H1 (cell line): ENCODE measurements around the gene TMEM131L. TPM values are rescaled to one million over a fixed set of nuclear protein-coding genes. Genes with fewer than 3 reads are reported as not detected.

Experiments
- EZH2 ChIP-seq: fragments of 200-600 bp; sonication (generic); IDR thresholded peaks from 2 replicates; pipeline ENCODE4 v1.7.1; 2012; ENCODE audit warnings: low read depth, mild to moderate bottlenecking, moderate library complexity, low read length, inconsistent platforms; ENCODE audit not compliant: severe bottlenecking
- KDM4A ChIP-seq: IDR thresholded peaks from one replicate; pipeline ENCODE4 v1.7.1; 2012; ENCODE audit warnings: low read depth, mild to moderate bottlenecking, moderate library complexity, low read length, inconsistent platforms; ENCODE audit not compliant: severe bottlenecking
- POU5F1 ChIP-seq: IDR thresholded peaks from 2 replicates; pipeline ENCODE4 v1.6.1; 2011; ENCODE audit warnings: low read depth, mild to moderate bottlenecking, low read length, moderate library complexity
- RFX5 ChIP-seq: IDR thresholded peaks from 2 replicates; pipeline ENCODE4 v1.6.1; 2011; ENCODE audit warnings: low read depth, low read length, improper control_type of control experiment, borderline replicate concordance
- RNF2 ChIP-seq: fragments of 200-900, 300-1000 bp; sonication (generic); IDR thresholded peaks from 2 replicates; pipeline ENCODE4 v1.7.1; 2016; ENCODE audit warnings: borderline replicate concordance, low read depth, mild to moderate bottlenecking, antibody characterized with exemption, low read length; ENCODE audit not compliant: poor library complexity, severe bottlenecking; ENCODE audit errors: missing control alignments
- SP2 ChIP-seq: IDR thresholded peaks from 2 replicates; pipeline ENCODE4 v1.6.1; 2012; ENCODE audit warnings: mild to moderate bottlenecking, low read length, inconsistent platforms
- SP4 ChIP-seq: IDR thresholded peaks from 2 replicates; pipeline ENCODE4 v1.6.1; 2012; ENCODE audit warnings: low read length, inconsistent platforms
- SRF ChIP-seq: IDR thresholded peaks from 2 replicates; pipeline ENCODE4 v1.6.1; 2011; ENCODE audit warnings: mild to moderate bottlenecking, low read depth, low read length, moderate library complexity
- polyA plus RNA-seq, 7 experiments: library from polyadenylated mRNA; depleted of rRNA in 3 of 7; stranded (reverse) in 5 of 7; unstranded in 2 of 7; fragments of >200 nt in 5 of 7; fragments of 200-250 nt in 2 of 7; gene quantifications; 1 replicate in 5 of 7; 2 replicates in 1 of 7; 4 replicates in 1 of 7; pipeline versions ENCODE4 v1.2.1 to v1.2.3, GENCODE V29; 2011 to 2013; ENCODE audit warnings: missing spikeins in 2 of 7, mixed read lengths in 2 of 7
- total RNA-seq: library from RNA; stranded (reverse); fragmentation: NEBNext Ultra II Directional; extraction: Animal tissue kit (Norgen Biotek cat#: 25700); gene quantifications from 2 replicates; pipeline ENCODE4 v1.2.1, GENCODE V29; 2021
- TF ChIP-seq, protein P1 (sequence below): IDR thresholded peaks from 2 replicates; pipeline ENCODE4 v1.6.1; 2012; ENCODE audit warnings: low read length, inconsistent platforms

The TMEM131L gene
- total and polyA plus RNA-seq, 2 of the 8 experiments (the other 6 are each of a cell fraction or from before 2014, with no cell fraction given) = 14.3 to 26.1 TPM

GRCh38 chr4:153466081-153466948, at the start of gene TMEM131L (continued):
- TF ChIP-seq, protein P1, sequence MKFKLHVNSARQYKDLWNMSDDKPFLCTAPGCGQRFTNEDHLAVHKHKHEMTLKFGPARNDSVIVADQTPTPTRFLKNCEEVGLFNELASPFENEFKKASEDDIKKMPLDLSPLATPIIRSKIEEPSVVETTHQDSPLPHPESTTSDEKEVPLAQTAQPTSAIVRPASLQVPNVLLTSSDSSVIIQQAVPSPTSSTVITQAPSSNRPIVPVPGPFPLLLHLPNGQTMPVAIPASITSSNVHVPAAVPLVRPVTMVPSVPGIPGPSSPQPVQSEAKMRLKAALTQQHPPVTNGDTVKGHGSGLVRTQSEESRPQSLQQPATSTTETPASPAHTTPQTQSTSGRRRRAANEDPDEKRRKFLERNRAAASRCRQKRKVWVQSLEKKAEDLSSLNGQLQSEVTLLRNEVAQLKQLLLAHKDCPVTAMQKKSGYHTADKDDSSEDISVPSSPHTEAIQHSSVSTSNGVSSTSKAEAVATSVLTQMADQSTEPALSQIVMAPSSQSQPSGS = no peak
- no peak for TF ChIP-seq SRF
- TF ChIP-seq POU5F1 = no peak
- TF ChIP-seq SP4 = 0 out of 2 replicates have a peak, but pooled peaks have one; percentile 36
- no peak for TF ChIP-seq SP2
- TF ChIP-seq RNF2 = peak; percentile 41
- TF ChIP-seq KDM4A = peak; percentile 74
- TF ChIP-seq RFX5 = no peak
- no peak for TF ChIP-seq EZH2
- TF ChIP-seq, all 59 proteins: peak for 17
